Dedifferentiated amniotic fluid mesenchymal stem cell (primary cell): ENCODE data around the gene MYBPC1.

ENCODE experiments used
- DNase-seq: peaks from one replicate; pipeline ENCODE4 v3.0.0-alpha.2; 2016; ENCODE audit errors: extremely low spot score

Gene MYBPC1

DNA sequence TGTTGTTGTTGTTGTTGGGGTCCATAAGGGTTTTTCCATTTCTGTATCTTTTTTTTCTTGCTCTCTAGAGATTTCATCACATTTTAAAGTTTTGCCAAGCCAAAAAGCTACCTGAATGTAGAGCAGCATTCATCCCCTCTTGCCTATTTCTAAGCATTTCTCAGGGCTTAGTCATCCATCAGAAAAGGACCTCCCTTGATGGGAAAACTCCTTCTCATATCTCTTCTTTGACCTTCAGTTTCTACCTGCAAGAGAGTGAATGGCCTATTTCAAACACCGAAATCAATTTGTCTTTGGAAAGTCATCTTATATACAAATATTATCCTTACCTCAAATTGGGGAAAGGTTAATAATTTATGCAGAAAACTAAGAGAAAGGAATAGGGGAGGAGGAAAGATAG lies 4.5 kb downstream of the MYBPC1 start:
- DNase-seq: no peak

DNA sequence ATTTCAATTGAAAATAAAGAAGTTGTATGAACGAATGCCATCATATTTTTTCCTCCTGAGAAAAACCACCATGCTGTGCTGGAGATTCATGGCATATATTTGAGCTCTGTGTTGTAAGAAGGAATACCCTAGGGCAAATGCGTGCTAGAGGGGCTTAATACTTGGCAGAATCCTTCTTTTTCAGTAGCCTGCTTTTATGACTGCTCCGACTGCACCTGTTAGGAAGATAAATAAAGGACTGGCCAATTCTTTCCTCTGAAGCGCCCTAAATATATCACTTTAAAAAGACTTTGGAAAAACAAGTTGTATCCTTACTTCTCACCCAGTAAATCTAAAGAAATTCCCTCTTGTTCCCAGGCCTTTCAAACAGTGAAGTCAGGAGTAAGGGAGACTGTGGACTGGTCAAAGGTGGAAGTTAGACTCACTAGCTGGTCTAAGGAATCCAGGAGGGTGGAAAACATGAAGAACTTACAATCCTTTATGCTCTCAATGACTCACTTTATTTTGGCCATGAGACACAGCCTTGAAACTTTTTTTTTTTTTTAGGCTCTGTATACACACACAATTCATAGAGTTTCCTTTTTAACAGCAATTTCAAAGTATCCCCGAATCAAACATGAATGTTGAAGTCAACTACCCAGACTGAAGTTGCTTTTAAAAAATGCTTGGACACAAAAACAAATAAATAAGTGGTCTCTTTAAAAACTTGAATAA lies 5.2 kb downstream of the MYBPC1 start:
- DNase-seq: no peak

DNA sequence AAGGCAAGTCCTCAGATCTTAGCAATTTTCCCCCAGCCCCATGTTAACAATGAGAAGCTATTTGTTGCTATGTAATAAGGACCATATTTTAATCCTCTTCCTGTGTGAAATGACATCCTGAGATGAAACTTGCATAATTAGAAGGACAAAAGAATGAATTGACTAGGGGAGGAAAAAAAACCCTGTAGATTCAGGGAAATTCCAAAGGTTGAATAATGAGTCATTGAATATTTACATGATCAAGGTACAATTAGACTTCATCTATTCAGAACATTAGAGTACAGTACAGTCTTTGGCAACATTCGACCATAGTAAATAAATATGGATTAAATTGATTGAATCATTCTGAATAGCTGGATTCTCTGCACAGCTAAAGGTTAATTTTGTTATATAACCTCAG lies 9.4 kb downstream of the MYBPC1 start:
- no peak for DNase-seq

DNA sequence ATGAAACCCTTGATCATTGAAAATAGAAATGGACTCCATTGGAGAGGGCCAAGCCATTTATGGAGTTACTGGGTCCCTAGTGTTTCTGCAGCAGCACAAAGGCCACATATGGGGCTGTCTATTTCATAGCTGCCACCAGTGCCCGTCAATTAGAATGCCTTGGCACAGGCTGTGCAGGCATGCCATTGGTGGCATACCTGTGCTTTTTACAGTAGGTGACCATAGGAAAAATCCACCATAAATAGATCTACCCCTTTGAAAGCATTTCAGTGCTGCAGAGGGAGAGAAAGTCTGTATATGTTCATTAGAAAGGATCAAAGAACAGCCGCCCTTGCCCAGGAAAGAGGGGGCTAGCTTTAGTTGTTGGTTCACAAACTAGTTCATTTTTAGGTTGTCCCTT lies 13.1 kb downstream of the MYBPC1 start:
- no peak for DNase-seq

DNA sequence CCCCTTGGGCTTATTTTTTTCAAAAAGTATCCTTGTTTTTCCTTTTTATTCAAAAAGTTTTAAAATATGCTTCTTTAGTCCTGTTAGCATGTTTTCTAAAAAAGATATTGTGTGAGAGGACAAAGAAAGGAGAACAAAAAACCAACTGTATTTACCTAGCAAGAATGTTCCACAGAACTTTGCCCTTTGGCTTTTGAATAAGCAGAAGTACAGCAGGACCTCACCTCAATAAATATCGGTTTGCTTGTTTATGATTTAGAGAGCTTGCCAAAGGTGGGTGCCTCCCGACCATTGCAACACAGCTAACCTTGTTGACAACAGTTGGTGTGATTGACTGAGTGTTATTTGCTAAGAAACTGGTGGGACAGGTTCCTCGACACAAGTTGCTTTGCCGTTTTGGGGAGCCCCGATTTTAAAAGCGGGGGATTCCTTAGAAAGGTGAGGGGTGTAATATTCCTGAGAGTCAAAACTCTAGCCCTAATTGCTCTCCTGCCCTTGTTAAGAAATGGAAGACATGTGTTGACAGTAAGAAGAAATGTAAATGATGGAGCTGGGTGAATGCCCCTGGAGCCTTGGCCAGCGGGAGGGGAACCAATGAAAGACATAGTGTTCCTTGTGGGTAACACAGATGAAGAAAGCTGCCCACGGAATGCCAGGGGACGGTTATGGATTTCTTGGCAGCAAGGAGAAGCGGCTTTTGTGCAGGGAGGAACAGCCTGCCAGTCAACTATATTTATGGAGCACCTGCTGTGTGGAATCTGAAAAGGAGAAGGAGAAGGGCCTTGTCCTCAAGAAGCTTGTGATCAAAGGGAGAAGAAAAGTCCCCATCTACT lies 13.7 kb downstream of the MYBPC1 start:
- no peak for DNase-seq

DNA sequence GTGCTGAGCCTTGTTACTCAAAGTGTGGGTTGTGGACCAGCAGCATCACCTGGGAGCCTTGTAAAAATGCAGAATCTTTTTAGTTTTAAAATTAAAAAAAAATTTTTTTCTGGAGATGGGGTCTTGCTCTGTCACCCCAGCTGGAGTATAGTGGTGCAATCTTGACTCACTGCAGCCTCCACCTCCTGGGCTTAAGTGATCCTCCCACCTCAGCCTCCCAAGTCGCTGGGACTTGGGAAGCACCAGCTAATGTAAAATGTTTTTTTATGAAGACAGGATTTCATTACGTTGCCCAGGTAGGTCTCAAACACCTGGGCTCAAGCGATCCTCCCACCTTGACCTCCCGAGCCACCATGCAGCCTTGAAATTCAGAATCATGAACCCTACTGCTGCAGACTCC lies 14.4 kb downstream of the MYBPC1 start:
- DNase-seq: no peak

DNA sequence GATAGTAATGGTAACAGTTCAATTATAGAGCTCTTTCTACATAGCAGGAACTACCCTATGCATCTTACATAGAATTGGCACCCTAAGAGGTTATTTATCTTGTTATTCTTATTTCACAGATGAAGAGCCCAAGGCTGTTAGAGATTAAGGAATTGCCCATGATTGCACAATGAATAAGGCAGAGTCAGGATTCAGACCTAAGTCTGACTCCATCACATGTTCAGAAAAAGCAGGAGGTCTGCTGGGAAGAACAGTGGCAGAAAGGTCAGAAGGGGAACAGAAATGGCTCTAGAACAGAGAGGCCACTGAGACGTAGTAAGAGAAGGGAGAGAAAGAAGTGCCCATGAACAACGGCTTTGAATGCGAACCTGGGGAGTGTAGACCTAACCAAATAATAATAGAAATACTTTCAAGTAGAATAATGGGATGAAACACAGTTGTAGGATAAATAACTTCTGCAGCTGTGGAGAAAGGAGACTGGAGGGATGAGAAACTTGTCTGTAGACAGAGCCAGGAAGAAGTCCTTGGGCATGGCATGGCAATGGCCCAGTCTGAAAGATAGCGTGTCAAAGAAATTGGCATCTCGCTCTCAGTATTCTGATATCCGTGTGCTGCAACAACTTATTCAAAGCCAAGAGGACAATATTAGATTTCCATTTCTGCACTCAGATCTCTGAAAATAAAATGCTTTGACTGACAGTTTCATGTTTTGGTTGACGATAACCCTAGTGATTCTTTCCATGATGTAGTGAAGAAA lies 17.6 kb downstream of the MYBPC1 start:
- DNase-seq: no peak

DNA sequence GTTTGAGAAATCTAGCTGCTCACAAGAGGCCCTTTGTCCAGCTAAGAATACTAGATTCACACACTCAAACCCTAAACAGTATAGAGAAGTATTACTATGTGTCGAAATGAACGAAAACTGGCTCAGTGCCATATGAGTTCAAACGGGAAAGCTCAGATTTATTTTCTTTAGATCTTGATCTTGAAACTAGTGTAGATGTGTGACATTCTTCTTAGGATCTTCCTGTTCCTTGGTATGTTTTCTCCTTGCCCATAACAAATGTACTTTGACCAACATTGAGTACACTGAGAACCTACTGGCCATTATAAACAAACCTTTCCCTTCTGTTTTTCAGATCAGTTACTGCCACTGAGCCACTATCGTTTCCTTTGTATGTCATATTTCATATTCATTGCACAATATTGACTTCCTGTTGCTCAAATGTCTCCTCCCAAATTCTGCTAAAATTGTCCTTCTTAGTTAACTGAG lies 21.3 kb downstream of the MYBPC1 start:
- no peak for DNase-seq

DNA sequence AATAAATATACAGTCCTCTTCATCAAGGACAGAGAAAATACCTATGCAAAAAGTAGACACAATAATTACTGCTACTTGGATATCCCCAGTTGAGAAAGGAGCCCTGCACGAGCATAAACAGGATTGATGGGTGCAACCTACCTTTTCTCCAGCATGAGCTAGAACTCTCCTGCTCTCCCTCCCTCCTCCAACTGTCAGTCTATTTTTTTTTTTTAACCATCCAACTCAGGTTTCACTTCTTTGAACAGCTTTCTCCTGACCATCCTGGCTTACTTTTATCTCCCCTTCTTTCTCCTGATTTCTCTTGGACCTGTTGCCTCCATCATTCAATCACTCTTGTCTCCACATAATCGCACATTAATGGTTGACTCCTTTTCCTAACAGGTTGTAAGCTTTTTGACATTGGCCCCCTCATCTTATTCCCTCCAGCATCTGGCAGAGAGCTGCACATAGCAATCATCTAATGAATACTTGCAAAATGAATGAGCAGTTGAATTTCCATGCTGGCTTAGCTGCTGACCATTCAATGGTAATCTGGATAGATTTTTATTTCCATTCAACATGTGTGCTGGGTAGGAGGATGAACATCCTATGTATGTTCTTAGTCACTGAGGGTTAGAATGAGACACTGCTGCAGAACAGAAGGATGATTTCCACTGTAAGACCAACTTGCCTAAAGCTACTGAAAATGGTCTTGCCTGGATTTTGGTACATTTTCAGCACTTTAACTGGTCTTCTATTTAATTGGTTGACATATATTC lies 24.4 kb downstream of the MYBPC1 start:
- no peak for DNase-seq

DNA sequence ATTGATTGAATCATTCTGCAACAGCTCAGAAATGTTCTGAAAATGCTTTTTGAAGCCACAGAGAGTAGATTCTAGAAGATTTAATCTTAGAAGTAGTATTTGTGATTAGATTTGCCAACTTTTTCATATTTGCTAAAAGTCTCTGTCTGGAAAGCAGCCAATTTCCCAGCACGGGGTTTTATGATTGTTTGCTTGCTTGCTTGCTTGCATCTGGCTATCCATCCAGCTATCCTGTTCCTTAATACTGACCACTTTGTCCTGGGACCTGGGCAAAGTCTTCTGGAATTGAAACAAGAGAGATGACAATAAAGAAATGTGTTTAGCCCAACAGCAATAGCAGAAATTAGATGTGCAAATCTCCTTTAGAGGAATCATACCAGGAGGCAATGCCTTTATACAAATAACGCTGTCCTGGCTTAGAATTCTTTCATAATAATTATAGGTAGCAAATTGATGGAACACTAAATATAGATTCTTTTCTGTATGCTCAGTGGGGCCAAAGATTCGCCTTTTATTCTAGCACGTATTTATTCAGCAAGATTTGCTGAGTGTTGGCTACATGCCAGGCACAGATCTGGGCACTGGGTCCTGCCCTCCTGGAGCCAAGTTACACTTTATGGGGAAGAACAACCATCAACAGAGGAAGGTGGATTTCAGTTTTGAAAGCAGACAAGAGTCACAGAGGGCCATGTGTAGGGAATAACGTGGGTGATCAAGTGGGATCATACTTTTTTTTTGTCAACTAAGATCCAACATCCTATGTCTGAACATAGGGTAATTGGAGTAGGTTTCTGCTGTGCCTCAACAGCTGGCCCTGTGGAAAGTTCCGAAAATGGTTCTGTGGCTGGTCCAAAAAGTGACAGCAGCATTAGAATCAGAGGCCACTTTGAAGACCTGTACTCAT lies 25.3 kb downstream of the MYBPC1 start:
- no peak for DNase-seq

DNA sequence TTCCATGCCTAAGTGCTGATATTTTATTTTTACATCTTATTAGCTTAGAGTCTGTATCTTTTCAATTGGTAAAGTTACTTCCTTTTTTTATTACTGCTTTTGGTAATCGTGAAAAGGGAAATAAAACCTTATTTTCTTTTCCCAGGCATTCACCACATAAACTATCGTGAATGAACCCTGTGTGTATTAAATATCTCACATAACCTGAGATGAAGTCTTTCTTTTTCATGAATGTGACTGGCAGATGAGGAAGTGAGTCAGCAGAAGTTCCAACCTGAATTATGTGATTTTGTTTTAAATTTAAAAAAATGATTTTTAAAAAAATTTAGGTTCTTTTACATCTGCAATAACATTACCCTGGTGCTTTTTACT lies 26.0 kb downstream of the MYBPC1 start:
- DNase-seq: no peak

DNA sequence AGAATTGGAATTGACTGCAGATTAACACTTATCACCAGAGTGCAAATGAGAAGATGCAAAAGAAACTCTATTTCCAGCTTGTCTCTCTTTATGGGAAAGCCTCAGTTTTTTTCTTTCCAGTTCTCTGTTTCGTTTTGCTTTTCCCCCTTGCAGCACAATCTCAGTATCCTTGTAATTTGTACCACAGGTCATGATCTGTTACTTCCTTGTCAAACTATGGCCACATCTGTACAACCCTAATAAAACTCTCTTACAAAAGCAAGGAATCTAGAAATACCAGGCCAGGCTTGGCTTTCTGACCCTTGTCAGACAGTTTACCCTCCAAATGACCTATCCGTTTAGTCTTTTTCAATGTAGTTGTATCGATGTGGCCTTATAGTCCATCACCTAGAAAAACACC lies 33.9 kb downstream of the MYBPC1 start:
- no peak for DNase-seq

DNA sequence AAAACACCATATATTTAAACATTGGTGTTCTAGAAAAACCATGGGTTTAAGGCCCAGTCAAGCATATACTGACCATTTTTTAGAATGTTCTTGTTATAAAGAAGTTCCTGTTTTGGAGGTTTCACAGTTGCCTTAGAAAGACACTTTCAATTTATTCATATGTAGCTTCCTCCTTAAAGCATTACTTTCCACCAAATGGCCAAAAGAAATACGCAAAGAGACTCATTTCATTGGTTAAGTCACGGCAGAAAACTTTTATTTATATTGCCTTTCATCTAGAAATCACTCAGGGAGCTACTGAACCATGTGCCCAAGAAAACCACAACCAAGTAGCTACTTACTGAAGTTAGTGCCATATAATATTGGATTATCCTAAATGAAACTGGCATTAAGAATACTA lies 40.0 kb downstream of the MYBPC1 start:
- DNase-seq: no peak

DNA sequence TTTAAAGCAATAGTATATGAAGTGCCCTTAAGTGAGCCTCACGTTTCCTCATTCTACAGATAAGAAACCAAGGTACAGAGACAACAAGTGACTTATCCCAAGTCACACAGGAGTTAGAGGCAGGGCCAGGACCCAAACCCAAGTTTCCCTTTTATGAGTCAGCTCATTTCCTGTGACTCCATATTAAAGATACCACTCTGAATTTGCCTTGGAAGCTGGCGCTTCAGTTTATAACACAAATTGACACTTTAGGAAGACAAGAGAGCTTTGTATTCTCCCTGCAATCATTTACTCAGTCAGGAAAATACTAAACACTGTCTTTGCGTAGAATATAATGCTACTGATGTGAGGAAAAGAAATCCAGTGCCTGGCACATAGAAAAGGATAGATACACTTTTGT lies 43.2 kb downstream of the MYBPC1 start:
- no peak for DNase-seq

DNA sequence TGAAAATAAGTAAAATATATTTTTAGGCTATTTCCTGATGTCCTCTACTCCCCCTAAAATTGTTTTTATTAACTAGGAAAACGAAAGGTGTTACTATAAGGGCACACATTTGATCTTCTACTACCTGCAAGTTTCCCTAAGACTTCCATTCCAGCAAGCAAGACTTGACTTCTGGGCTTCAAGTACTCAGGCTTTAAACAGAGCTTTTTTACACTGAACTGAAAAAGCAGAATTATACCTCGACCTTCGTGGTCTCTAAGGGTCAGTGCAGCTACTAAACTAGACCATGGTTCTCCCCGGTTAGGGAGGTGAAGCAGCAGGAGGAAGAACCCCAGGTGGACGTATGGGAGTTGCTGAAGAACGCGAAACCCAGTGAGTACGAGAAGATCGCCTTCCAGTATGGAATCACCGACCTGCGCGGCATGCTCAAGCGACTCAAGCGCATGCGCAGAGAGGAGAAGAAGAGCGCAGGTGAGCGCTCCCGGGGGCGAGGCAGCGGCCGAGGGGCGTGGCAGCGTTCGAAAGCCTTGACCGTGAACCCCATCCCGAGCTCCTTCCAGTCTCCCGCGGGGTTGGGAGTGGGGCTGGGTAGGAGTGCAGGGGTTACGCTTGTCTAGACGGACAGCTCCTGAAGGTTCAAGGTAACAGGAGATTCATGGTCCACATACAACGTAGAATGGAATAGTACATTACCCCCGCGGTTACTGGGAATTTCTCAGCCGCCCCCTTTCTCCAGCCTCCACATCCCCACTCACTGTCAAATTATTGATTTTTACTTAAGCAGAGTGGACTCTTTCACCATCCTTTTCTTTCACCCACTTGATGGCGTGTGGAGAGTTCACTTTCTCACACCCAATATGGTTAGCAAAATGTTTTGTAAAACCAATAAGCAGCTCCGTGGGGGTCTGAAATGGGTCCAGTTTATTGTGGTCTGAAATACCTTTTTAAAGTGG lies 47.6 kb downstream of the MYBPC1 start:
- no peak for DNase-seq

DNA sequence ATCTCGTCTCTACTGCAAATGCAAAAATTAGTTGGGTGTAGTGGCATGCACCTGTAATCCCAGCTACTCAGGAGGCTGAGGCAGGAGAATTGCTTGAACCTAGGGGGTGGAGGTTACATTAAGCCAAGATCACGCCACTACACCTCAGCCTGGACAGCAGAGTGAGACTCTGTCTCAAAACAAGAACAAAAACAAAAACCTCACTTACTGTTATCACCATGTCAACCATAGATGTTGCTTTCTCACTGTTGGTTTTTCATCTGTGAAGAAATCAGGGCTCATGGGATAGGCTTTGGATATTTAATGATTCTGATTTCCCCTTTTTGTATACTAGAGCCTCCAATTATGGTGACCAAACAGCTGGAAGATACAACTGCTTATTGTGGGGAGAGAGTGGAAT lies 52.9 kb downstream of the MYBPC1 start:
- DNase-seq: no peak

DNA sequence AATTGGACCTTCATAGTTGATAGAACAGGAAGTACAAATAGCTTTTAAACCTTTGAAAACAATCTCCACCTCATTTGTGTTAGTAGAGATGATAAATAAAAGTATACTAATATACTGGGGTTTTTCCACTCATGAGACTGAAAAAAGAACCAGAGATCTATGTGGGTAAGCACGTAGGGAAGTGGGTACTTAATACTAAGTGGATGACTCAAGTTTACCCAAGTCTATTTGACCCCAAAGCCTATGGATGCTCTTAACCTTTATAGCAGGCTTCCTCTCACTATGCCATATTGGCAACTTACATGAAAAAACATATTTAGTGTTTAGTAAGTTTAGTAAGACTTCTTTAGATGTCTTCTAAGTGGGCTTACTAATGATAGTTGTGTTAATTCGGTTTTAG lies 53.4 kb downstream of the MYBPC1 start:
- no peak for DNase-seq

DNA sequence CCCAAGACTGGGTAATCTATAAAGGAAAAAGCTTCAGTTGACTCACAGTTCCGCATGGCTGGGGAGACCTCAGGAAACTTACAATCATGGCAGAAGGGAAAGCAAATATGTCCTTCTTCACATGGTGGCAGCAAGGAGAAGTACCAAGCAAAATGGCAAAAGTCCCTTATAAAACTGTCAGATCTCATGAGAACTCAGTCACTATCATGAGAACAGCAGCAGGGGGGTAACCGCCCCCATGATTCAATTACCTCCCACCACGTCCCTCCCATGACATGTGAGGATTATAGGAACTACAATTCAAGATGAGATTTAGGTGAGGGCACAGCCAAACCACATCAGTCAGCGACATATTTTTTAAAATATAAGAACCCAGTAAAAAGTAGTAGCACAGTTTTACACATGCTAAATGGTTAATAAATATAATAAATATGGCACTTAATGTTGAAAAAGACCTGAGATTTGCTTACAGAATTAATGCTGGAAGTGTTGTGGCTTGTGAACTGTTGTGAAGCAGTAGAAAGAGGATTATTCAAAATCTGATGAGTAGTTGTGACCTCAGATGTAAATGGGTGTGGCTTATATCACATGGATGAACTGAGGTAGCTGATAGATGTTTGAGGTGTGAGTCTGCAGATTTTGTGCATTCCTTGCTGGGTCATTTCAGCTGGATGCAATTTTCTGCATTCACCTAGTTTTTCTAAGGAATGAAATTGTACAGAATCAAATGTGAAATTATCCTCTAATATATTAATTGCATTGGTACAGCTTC lies 55.8 kb downstream of the MYBPC1 start:
- no peak for DNase-seq

DNA sequence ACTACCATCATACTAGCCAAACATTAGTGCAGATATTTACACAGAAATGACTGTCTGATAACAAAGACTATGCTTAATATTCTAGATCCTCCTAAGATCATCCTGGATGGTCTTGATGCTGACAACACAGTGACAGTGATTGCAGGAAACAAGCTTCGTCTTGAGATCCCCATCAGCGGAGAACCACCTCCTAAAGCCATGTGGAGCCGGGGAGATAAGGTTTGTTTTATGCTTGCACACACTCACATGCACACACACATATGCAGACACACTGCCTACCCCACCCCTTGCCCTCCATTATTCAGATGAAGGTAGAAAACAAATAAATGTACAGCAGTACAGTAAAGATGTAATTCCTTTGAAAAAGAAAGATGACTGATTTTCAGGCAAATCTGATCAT lies 58.3 kb downstream of the MYBPC1 start:
- DNase-seq: no peak
